ENCODE results near the gene SGIP1.

DNA sequence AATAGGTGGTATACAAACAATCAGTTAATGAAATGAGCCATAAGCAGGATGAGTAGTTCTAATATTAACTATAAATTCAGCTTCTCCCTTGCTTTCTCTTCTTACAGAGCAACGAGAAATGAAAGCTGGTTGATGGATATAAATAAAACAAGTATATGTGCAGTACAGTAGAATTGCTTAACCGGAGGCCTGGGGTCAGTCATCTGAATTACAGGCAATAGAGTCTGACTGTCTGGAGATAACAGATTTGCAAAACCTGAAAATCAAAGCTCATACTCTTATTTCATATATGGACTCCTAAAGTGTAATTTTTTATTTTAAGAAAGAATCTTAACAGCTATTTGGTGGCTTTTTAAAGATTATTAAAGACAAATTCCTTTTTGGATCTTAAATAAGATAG lies 43.1 kb upstream of the SGIP1 start:
- TF ChIP-seq, protein P1, sequence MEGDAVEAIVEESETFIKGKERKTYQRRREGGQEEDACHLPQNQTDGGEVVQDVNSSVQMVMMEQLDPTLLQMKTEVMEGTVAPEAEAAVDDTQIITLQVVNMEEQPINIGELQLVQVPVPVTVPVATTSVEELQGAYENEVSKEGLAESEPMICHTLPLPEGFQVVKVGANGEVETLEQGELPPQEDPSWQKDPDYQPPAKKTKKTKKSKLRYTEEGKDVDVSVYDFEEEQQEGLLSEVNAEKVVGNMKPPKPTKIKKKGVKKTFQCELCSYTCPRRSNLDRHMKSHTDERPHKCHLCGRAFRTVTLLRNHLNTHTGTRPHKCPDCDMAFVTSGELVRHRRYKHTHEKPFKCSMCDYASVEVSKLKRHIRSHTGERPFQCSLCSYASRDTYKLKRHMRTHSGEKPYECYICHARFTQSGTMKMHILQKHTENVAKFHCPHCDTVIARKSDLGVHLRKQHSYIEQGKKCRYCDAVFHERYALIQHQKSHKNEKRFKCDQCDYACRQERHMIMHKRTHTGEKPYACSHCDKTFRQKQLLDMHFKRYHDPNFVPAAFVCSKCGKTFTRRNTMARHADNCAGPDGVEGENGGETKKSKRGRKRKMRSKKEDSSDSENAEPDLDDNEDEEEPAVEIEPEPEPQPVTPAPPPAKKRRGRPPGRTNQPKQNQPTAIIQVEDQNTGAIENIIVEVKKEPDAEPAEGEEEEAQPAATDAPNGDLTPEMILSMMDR (IDR thresholded peaks at IDR 0.05), result no peak
- no peak for TF ChIP-seq EP300 (IDR thresholded peaks at IDR 0.05)
